ENCODE results near the gene TTC34.

Gene TTC34

GRCh38 chr1:2602311-2602835, 199.1 kb downstream of the TTC34 start:
- DNase-seq, result peak; percentile 11 to 13

DNA sequence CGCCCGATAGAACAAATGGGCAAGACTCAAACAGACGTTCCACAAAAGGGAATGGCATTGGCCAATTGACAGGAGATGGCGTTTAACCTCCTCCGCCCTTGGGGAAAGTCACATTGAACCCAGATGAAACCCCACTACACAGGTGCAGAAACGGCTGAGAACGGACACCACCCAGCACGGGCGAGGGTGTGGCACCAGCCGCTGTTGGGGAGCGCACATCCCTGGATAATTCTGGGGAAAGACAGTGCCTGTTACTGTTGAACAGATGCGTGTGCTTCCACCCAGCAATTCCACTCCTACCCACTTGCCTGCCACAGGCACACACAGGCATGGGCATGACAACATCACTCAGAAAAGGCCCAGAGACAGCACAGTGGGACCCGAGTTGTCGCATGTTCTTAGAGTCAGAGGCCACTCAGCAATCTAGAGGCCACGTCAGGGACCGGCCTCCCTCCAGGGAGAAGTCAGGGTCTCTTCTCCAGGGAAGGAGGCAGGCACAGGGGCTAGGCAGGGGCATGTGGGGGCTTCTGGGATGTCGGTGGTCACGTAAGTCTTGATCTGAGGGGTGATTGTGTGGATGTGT, 199.7 kb downstream of the TTC34 start:
- DNase-seq, result peak in 1 of 2 experiments; percentile 8

GRCh38 chr1:2598329-2598931, 203.1 kb downstream of the TTC34 start:
- no peak for DNase-seq

DNA sequence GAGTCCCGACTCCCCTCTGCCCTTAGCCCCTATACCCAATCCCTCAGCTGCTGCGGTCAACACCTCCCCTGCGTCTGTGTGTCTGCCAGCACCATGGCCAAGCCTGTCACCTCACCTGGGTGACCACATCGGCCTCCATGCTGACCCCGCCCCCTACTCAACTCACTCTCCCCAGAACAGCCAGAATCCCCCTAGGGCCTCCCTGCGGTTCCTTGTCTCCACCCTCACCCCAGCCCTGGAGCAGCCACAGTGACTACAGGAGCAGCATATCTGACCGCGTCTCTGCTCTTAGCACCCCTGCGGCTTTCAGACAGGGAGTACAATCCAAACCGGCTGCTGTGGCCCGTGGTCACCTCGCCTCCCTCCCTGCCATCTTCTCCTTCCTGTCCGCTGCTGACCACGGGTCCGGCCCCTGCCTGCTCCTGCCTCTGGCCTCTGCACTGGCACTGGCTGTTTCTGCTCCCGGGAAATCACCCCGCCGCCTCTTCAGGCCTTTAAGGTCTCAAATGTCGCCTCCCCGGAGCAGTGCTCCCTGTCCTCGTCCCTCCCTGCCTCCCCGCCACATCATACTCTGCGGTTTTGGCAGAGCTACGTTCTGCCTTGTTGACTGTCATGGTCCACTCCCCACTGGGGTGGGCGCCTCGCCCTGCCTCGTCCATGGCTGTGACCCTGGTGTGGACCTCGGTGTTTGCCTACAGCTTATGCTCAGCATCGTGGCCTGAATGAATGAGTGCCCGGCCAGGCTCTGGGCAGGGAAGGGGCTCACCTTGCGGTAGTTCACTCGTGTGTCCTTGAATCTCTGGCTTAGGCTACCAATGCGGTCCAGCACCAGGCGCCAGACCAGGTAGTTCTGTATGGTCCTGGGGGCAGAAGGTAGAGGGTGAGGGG, 203.8 kb downstream of the TTC34 start:
- no peak for DNase-seq

DNA sequence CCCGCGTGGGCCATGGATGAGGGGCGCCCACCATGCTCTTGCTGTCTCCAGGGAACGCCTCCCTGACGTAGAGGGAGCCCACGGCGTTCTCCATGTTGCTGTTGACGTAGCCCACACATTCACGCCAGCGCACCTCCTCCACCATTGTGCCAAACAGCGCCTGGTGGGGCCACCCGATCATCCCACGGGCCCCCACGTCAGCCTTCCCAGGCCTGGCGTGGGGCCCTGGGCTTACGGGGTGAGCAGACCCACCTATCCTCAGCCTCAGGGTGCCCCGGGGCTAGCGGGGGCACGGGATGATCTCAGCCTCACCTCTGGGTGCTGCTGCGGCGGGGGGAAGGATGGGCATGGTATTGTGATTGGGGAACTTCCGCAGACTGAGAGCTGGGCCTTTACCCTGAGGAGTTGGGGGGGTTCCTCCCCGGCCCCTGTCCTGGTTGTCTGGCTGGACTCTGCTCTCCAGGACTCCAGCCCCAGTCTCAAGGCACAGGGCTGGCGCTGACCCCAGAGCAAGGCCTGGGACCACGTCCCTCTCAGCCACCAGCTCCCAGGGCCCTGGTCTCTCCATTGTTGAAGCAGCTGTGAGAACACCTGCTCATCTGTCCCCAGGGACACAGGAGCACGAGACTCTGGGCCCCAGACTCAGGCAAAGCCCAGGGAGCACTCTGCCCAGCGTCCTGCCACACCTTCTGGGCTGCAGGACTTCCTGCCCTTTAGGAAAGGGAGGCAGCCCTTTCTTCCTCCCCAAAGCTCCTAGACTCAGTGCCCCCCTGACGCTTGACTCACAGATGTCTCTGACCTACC, 204.8 kb downstream of the TTC34 start:
- DNase-seq, result no peak

DNA sequence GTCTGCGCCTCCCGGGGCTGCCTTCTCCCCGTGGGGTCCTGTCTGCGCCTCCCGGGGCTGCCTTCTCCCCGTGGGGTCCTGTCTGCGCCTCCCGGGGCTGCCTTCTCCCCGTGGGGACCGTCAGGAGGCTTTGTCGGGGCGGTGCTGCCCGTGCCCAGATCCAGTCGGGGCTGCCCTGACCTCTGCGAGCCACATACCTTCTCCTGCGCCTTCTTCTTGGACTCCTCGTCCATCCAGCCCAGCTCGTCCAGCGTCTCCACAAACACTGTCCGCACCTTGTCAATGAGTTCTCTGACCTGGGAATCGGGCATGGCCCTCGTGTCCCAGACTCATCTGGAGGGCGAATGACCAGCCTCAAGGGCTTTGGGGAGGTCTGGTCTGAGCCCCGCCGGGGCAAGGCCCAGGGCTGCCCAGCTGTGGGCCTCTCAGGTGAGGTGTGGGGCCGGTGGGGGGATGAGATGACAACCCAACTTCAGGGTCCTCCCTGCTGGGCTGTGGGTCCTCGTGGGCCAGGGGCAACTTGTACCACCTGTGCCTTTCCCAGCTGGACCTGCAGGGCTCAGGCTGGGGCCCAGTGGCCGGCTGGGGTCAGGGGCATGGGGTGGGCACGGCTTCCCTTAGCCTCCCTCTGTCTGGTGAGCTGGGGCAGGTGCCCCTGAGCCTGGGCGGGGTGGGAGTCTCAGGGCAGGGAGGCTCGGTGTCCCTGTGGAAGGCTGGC, 205.5 kb downstream of the TTC34 start:
- DNase-seq, result no peak

- DNase-seq, result no peak
Observed at GRCh38 chr1:2595261-2595811, 206.2 kb downstream of the TTC34 start.

DNA sequence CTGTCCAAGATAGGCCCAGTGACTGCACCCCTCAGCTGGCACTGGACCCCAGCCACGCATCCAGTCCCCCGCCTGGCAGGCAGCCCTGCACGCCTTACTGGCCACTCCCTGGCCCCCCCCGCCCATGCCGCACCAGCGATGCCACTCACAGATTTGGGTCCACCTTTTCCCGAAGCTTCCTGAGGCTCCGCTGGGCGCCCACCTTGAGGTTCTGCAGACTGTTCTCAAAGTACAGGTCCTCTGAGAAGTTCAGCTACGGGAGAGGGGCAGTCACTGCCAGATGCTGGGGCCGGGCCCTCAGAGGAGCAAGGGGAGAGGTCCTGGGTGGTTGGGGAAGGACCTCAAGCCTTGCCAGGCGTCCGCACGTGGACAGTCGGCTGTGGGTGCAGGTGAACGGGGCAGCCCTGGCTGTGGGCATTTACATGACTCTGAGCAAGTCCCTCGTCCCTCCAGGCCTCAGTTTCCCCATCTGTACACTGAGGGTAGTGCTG, 206.8 kb downstream of the TTC34 start:
- DNase-seq, result no peak

- DNase-seq, result no peak
Observed at GRCh38 chr1:2594001-2594640, 207.4 kb downstream of the TTC34 start.

- DNase-seq, result no peak
Observed at GRCh38 chr1:2593251-2593878, 208.1 kb downstream of the TTC34 start.

DNA sequence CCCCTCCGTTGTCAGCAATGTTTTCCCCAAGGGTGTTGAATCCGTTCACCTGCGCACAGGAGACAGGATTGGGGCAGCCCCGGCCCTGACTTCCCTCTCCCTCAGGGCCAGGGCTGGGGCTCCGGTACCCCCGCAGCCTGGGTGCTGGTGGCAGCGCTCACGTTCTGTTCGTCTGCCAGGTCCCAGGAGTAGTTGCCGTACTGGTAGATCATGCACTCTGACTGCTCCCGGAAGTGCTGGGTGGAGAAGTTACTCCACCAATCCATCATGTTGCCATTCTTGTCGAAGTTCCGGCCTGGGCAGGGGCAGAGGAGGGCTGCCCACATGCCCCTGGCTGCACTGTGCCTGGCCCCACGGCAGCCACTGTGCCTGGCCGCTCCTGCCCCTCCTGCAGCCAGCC, 208.8 kb downstream of the TTC34 start:
- no peak for DNase-seq

DNA sequence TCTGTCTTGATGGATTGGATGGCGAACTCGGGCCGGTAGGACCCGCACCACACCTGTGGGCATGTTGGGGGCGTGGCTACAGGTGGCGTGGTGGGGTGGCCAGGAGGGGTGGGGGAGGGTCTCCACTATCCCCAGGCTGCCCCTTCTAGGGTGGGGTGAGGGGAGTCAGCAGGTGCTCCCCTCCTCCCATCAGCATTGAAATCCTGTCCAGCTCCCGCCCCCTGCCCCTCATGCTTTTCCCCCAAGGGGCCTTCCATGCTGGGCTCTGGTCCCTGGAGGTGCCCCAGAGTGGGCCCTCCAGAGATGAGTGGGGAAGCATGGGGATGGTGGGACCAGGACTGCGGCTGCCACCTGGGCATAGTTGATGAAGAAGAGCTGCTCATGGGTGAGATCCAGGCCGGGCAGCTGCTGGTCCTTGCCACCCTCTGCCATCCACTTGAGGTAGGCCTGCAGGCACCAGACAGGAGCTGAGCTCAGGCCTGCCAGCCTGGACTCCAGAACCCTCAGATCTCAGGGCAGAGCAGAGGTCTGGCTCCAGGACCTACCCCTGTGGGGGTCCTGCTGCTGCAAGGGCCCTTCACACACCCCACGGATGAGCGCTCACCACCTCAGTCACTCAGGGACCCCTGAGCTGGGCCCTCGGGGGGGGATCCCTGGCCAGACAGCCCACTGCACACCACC, 209.8 kb downstream of the TTC34 start:
- no peak for DNase-seq

DNA sequence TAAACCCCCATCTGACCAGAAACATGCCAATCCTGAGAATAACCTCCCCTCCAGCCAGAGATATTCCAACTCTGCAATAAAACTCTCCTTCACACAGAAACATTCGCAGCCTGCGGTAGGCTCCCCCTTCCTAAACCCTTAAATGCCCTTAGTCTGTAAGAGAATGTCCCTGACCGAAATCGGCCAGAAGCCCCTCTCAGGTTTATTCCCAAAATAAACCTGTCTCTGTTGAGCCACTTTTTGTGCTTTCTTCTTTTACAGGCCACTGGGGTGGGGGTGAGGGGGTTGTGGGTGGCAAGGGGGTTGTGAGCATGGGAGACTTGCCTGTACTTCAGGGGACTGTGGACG, 210.3 kb downstream of the TTC34 start:
- no peak for DNase-seq

DNA sequence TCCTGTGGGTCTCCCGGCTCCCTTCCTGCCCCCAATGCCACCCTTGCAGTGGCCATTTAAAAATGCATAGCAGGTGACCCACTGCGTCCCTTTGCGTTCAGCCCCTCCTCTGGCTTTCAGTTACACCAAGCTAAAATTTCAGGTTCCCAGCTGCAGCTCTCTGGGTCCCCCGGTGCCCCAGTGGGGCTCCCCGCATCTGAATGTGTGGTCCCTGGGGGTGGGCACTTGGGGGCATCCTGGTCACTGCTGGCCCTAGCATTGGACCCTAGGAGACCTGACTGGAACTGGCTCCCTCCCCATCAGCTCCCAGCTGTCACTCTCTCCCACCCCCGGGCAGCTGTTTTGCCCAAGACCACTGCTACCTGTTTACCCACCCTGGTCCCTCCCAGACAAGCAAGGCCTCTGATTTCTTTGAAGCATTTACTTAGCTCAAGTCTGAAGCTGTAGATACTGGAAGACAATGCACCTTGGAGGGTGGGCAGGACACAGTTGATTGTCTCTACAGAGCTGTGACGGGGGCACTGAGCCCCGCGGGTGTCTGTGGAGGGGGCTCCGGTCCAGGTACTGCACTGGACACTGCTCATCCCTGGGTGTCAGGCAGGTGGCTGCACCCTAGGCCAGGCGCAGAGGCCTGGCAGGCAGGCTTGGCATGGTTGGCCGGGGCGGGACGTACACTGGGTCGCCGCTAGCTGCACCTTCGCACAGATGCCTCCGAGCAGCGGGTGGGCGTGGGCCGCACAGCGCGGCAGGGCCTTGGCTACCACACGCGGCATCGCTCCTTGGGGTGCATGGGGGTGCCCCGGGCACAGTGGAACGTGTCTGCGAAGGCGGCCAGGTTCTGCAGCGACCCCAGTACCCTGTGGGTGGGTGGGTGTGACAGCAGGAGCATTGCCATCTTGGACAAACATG, 211.0 kb downstream of the TTC34 start:
- no peak for DNase-seq

DNA sequence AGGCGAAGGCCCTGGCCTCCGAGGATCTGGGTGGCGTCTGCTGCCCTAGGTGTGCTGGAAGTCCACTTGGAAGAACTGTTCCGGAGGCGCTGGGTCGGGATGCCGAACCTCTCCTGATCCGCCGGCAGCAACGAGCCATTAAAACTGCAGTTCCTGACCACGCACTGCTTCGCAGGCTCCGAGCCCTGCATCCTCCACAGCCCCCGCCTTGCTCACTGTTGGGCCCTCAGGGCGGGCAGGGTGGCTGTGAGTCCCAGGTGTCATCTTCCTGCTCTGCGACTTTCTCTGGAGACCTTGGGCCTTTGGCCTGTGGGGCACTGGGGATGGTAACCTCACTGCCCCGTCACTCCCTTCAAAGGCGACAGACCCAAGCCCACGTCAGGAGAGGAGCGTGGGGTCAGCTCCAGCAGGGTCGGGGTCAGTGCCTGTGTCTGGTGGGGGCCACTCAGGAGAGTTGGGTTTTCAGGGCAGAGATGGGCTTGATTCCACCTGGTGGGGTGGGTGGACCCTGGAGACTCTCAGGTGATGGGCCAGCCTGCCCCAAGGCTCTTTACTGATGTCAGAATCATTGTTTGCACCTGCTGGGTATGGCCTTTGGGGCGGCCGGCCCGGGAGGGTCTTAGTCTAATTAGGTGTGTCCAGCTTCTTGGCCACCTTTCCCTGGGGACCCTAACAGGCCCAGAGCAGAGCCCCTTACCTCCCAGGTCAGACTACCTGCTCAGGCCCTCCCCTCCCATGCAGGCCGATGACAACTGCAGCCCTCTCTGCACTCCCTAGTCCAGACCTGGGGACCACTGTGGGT, 211.9 kb downstream of the TTC34 start:
- DNase-seq, result no peak

GRCh38 chr1:2588661-2589430, 212.6 kb downstream of the TTC34 start:
- no peak for DNase-seq

DNA sequence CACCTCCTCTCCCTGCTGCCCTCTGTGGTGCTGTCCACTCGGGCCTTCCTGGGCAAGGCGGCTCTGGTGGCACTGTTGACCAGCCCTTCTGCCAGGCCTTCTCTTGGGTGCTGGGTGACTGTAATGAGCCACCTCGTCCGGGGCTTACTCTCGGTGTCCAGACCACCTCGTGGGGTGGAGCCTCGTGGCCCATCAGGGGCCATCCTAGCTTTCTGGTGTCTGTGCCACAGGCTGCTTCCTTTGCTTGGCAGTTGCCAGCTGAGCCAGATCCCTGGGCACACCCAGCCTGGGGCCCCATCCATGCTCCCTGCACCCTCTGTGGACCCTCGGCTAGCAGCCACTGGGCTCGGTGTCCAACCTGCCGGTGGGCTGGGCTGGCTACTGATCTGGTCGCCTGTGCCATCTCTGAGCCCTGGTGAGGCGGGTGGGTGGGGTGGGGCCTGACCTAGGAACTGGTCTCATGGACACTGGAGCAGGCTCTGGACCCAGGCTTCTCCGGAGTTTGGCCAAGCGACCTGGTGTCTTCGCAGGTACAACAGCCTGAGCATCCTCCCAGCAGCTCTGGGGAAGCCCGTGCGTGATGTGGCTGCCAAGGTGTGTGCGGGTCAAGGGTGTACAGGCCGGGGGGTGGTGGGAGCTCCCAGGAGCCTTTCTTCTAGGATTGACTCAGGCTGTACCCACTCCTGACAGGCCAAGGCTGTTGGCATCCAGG, 213.5 kb downstream of the TTC34 start:
- DNase-seq, result no peak

Data from activated T-cell treated with anti-CD3 and anti-CD28 coated beads, Interleukin-2, amount 50 U/mL, for 48 hours (primary cell).